NCI-H524 (cell line): ENCODE data around the gene PPARD.
"Not testable (repeated sequence)": the region's sequence is repeated elsewhere in the genome, so short reads cannot be mapped to it uniquely, and the experiment has no call there.

Source experiments
- DNase-seq, 2 experiments: peaks; one replicate each; lab custom pipeline; 2025; lab: John Stamatoyannopoulos, UW

PPARD gene

DNA sequence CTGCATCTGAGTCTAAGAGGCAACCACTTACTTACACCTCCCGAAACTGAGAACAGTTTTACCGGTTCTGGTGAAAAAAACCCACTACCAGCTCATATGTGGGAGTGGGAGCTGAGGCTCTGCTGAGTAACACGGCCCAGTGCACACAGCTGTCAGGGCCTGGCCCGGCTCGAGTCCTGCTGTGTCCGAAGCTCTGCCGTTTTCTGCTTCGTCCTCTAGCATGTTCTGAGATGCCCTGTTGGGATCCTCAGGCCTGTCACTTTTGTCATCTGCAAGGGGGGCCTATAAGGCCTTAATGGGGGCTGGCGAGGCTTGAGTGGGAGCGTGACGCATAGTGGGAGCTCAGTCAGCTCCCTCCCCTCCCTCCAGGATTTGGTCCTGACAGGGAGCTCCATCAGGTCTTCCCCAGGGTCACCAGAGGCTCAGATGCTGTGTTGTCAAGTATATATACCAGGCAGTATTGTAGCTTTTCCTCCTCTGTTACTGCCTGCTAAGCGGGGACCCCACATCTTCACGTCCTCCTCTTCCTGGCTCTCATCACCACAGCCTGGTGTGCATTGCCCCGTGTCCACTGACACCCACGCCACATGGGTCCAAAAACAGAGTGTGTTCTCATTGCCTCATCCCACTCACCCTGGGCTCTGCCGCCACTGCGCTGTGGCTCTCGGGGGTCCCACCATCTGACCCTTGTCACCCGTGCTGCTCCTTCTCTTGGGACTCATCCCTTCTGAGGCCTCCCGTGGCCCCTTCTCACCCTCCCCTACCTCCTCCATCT, 64.5 kb downstream of the PPARD start:
- DNase-seq = no peak

DNA sequence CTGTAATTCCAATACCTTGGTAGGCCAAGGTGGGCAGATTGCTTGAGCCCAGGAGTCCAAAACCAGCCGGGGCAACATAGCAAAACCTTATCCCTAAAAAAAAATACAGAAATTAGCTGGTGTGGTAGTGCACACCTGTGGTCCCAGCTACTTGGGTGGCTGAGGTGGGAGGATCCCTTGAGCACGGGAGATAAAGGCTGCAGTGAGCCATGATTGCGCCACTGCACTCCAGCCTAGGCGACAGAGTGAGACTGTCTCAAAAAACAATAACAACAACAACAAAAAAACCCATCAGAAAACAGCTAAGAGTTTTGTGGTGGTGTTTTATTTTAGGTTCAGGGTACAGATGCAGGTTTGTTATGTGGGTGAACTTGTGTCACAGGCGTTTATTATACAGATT, 66.9 kb downstream of the PPARD start:
- DNase-seq = no peak

DNA sequence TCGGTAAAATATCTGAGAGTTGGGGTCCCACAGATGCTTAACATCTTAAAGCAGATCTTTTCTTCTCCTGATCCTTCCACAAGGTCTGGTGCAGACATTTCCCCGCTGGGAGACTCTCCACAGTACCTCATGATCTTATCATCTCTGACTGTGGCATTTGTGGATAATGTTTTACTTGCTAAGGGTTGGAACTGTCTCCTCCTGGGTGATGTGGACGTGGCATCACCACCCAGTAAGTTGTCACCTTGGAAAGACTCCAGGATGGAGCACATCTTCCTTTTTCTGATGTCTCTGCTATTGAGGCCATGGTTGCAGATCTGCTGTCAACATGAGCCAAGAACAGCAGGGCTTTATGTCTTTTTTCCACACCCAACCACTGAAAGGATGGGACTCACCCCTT, 67.8 kb downstream of the PPARD start:
- DNase-seq = no peak

DNA sequence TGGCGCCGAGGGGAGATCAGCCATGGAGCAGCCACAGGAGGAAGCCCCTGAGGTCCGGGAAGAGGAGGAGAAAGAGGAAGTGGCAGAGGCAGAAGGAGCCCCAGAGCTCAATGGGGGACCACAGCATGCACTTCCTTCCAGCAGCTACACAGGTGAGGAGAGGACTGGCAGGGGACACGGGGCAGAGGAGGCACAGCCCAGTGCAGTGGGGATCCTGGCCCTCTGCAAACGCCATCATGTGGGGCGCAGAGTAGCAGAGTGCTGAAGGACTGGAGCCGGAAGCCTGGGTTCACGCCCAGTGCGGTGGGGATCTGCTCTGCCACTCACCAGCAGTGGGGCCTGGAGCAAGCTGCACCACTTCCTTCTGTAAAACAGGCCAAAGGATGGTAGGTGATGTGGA, 68.7 kb downstream of the PPARD start:
- DNase-seq = no peak

DNA sequence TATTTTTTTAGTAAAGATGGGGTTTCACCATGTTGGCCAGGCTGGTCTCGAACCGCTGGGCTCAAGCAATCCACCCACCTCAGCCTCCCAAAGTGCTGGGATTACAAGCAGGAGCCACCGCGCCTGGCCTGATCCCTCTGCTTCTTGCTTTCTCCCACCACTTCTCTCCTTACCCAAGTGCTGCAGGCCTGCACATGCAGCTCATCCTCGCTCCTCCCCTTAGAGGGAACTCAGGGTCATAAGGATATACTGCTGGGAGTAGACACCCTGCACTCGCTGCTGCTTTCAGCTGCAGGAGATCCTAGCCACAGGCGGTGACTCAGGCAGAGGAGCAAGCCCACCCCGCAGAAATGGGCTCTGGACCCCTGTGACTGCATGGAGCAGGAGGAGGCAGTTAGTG, 69.7 kb downstream of the PPARD start:
- no peak for DNase-seq

DNA sequence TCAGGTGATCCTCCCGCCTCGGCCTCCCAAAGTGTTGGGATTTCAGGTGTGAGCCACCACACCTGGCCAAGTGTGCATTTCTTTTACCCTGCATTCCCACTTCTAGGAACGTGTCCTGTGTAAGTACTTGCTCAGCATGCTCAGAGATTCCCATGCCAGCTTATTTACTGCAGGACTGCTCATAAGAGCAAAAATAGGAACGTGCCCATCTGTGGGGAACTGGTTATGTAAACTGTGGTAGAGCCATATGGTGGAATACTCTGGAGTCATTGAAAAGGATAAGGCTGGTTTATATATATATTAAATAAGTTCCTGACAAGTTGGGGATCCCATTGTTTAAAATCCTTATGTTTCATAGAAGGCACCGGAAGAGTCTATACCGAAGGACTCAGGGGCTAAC, 71.6 kb downstream of the PPARD start:
- peak in 1 of 2 experiments; percentile 8 for DNase-seq

DNA sequence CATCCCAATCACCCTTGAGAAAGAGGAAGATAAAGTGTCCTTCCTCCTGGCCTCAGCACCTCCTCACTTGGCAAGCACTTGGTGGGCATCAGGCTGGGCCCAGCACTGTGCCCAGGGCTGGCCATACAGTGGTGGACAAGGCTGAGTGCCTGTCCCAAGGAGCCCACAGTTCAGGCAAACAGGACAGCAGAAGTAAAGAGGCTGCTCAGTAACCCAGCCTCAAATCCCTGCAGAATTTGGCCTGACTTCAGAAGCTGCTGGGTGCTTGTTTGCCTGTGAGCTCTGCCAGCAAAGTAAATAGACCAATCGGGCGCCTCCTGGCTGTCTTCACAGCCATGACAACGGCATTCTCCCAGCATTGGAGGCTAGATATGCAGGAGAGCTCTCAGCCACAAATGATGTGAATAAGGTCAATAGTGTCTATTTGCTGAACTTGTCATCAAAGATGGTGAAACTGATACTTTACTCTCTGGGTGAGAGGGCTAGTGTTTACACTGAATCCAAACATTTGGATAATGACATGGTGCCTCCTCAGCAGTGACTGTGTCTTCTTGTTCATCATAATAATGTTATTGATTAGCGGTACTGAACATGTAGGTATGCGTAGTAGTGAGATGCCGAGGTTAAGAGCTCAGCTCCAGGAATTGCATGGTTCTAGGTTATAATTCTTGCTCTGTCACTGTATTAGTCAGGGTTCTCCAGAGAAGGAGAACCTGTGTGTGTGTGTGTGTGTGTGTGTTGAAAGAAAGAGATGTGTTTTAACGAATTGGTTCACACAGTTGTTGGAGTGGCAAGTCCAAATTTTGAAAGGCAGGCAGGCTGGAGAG, 72.9 kb downstream of the PPARD start:
- DNase-seq = peak in 1 of 2 experiments; percentile 45

DNA sequence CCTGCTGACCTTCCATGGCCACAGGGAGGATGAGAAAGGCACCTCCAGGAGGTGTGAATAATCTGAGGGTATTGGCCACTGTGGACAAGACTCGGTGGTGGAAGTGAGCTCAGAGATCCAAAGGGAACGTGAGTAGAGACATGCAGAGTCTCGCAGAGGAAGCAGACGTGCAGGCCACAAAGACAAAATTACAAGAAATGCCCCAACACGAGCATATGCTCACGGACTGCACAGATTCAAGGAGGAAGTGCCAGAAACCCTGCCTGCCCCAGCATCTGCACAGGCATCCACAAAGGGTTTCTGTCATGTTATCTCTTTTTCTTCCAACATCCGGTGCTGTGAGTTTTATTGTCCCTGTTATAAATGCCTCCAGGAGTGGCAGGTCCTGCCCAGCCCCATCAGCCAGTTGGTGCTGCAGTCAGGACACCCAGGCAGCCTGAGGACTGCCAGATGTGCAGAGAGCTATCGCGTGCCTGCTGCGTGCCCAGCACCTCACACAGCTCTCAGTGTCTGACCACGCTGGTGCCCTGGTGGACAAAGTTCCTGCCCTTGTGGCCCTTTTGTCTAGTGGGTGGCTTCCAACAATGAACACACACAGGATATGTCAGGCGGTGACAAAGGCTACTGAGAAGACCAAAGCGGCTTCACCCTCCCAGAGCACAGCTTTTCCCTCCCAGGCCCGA, 75.8 kb downstream of the PPARD start:
- no peak for DNase-seq

DNA sequence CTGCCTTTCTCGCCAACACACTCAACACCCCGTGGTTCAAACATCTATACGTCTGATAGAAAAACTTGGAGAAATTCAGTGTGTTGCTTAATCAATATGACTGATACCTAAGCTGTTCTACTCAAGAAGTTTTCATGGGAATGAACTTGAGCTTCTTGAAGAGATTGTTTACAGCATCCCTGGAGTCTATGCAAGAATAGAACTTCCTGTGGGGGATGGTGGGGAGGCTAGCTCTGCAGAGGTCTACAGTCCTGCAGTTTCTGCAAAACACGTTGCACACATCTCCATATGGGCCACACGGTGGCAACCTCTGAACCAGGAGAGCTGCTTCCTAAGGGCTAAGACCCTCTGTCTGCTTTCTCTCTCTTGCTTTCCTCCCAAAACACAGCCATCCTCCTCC, 77.1 kb downstream of the PPARD start:
- DNase-seq = peak in 1 of 2 experiments; percentile 13

DNA sequence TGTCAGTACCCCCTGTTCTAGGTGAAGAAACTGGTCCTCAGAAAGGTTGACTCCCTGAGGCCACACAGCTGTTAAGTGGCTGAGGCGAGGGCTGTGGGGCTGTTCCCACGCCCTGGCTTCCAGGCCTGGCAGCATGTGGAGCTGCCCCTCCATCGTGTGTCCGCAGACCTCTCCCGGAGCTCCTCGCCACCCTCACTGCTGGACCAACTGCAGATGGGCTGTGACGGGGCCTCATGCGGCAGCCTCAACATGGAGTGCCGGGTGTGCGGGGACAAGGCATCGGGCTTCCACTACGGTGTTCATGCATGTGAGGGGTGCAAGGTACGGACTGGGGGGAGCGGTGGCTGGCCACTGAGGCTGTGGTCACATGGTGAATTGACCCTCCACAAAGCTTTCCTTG, 77.6 kb downstream of the PPARD start:
- no peak for DNase-seq

DNA sequence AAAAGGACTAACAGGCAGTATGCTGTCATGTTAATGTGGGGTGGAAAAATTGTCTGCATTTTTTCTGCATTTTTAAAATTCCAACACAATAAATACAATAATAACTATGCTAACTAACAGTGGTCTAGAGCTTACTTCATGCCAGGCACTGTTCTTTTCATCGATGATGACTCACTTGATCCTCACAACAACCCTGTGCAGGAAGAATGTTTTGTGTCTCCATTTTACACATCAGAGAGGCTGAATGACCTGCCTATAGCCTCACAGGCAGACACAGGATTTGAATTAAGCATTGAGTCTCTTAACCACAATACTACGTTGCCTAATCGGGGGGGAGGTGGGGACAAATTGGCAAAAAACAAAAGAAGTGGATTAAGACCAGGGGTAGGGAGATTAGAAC, 82.9 kb downstream of the PPARD start:
- no peak for DNase-seq

DNA sequence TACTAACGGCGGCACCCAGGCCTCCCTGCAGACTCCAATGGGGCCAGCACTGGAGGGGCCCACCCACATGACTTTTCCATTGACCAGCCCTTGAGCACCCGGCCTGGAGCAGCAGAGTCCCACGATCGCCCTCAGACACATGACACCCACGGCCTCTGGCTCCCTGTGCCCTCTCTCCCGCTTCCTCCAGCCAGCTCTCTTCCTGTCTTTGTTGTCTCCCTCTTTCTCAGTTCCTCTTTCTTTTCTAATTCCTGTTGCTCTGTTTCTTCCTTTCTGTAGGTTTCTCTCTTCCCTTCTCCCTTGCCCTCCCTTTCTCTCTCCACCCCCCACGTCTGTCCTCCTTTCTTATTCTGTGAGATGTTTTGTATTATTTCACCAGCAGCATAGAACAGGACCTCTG, 83.7 kb downstream of the PPARD start:
- no peak for DNase-seq

DNA sequence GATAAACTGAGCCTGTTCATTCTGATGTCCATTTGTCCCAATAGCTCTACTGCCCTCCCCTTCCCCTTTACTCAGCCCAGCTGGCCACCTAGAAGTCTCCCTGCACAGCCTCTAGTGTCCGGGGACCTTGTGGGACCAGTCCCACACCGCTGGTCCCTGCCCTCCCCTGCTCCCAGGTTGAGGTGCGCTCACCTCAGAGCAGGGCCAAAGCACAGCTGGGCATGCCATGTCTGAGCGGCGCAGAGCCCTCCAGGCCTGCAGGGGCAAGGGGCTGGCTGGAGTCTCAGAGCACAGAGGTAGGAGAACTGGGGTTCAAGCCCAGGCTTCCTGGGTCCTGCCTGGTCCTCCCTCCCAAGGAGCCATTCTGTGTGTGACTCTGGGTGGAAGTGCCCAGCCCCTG, 85.1 kb downstream of the PPARD start:
- no peak for DNase-seq

DNA sequence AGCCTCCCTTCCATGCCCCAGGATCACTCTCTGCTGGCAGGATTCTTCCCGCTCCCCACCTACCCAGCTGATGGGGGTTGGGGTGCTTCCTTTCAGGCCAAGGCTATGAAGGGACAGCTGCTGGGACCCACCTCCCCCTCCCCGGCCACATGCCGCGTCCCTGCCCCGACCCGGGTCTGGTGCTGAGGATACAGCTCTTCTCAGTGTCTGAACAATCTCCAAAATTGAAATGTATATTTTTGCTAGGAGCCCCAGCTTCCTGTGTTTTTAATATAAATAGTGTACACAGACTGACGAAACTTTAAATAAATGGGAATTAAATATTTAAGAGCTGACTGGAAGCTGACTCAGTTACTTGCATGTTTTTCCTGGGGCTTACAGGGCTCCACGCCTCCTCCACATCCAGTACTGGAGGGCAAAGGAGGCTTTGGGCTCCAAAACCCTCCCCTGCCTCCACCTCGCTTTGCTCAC, 85.5 kb downstream of the PPARD start:
- no peak for DNase-seq

DNA sequence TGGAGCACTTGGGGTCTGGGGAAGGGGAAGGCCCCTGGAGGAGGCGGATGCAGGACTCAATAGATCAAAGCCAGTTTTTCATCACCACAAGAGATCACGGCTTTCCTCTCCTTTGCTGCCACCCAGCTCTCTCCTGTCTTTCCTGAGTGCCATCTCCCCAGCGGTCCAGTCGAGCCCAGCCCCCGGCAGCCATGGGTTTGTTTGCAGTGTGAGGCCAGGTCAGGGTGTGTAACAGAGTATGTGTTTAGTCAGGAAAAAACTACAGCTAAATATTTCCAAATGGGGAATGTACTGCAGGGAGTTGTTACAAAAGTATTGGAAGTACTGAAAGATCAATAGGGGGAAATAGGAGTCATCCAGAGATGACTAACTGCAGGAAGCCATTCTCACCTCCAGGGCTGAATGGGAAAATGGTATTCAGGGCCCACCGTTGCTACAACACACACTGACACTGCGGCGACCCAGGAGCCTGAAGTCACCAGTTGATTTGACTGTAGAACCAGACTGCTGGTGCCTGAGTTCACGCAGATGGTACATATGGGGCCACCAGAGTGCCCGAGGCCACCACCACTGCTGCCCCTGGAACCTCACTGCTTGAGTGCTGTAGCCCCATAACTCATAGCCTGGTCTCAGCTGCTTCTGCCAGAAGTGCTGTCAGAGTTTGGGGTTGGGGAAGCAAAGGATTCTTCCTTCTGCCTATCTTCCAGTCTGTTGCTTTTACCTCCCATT, 86.2 kb downstream of the PPARD start:
- DNase-seq = no peak

DNA sequence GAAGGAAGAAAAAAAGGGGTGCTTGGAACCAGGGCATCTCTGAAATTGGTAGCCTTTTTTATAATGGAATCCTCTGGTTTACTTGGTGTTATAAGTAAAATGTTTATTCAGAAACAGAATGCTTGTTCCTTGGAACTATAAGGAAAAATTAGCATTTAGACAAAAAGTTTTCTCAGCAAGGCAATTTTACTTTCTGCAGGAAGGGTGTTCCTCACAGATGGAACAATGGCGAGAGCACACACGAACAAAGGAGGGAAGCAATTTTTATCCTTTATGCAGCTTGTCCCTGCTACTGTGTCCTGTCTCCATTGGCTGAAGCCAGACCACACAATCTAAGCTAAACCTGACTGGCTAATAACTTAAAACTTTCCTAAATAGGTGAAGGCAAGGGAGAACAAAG, 87.1 kb downstream of the PPARD start:
- no peak for DNase-seq

DNA sequence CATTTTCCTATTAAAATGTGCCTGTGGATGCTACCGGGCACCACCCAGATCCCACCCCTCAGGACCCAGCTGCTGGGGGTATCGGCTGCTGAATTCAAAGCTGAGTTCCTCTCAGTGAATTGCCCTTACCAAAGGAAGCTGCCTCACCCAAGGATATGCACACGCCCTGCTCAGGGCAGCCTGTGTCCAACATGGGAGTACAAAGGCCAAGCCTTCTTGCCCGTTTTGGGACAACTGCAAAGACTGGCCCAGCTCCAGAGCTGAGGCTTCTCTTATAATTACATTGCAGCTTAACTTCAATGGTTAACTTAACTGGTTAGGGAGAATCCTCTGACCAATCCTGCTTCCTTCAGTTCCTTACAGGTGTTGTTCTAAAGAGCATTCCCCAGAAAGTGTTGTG, 89.9 kb downstream of the PPARD start:
- no peak for DNase-seq

DNA sequence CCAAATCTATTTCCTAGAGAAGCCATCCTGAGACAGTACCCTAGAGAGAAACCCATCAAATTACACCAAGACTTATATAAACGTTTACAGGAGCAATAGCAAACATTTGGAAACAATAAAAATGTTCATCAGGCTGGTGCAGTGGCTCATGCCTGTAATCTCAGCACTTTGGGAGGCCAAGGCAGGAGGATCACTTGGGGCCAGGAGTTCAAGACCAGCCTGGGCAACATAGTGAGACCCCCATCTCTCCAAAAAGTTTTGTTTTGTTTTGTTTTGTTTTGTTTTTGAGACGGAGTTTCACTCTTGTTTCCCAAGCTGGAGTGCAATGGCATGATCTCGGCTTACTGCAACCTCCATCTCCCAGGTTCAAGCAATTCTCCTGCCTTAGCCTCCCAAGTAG, 90.3 kb downstream of the PPARD start:
- not testable (repeated sequence) for DNase-seq

DNA sequence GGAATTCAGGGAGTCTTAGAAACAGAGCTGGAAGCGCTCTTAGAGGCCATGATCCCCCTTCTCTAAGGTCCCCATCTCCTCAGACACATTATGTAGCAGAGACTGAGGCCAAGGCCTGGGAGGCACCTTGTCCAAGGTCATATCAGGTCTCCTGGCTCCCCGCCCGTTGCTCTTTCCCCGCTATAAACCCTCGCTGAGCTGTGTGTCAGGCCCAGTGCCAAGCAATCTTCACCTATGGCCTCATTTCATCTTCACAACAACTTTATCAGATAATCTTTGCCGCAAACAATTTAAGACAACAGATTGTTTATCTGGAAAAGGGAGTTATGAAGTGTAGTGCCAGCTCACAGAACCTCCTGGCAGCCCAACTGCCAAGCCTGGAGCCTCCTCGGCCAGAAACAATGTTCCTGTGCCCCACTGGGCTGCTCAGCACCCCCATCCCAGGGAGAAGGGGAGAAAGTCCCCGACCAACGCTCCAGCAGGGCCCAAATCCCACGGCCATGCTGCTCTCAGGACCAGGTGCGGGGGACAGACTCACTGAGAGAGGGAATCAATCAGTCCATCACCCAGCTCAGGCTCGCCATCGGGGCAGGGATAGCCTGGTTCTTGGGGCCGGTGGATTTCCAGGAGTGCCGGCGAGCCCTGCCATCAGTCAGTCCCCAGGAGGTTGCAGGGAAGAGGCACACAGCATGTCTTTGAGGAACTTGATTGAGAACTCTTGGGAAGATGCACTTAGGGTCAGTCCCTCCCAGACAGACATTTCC, 92.9 kb downstream of the PPARD start:
- DNase-seq = no peak

DNA sequence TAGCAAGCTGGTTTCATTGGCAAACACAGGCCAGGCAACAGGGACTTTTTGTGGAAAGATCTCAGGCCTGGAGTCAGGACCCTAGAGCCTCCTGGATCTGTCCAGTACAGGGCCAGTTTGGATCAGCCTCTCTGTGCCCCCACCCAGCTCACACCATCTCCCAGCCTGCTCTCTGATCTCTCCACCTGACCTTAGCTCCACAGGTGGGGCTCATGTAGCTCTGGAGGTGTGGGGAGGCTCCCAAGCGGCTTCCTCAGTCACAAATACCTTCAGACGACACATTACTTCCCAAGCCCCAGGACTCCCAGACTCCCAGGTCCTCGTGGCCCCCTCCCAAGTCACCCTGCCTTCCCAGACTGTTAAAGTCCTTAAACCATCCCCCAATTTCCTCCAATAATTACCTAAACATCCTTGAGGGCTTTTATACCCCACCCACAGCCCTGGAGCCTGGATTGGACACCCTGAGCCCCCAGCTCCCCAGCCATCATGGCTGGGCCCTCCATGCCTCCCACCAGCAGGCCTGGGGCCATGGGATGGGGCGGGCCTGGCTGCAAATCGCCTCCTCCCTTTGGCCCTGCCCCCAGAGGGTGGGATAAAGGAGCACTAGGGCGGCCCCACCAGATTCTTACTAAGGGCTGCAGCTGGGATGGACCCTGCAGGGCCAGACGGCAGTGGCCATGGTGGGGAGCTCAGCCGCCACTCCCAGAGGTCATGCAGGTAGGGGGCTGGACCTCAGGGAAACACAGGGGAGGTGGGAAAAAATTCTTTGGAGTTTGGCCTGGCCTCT, 93.9 kb downstream of the PPARD start:
- no peak for DNase-seq
